Lower leg skin (tissue), 4 donors: ENCODE data around the gene SIGLEC1. TPM values are rescaled to one million over a fixed set of nuclear protein-coding genes. Genes with fewer than 3 reads are reported as not detected.

Source experiments
- DNase-seq, 2 donors: peaks; one replicate each; pipeline ENCODE4 v3.0.0-alpha.2; 2019; ENCODE audit warnings: low spot score in 2 of 2
- H3K4me3 ChIP-seq: fragments of 200-600 bp; sonication (generic); 2 replicates; pipeline ENCODE4 v1.5.1; 2017; ENCODE audit warnings: mild to moderate bottlenecking, low read depth; ENCODE audit not compliant: poor library complexity, severe bottlenecking
- POLR2A ChIP-seq, 2 donors: fragments of 450-650 bp; IDR thresholded peaks; one replicate each; pipeline ENCODE4 v1.6.1; 2016 to 2017; ENCODE audit warnings: antibody characterized with exemption in 2 of 2, mild to moderate bottlenecking in 1 of 2, moderate library complexity in 1 of 2
- WGBS, 2 donors: methylation state at CpG; one replicate each; pipeline ENCODE4 v1.1.5; 2018; 5-methylcytosine and 5-hydroxymethylcytosine counted together
- intact Hi-C: fragments of 100-400 bp; cut with DNase I; formaldehyde crosslinking; loops from one replicate; pipeline ENCODE4 v1.15.0; 2023; ENCODE audit warnings: low total_unique reads
- total RNA-seq, 4 donors: library from RNA; depleted of rRNA; stranded (reverse); fragments of >200 nt; gene quantifications; one replicate each; pipeline ENCODE4 v1.1.0, GENCODE V29; 2016
- TF ChIP-seq, protein P1 (sequence below), 3 donors: fragments of 450-650 bp; IDR thresholded peaks; one replicate each; pipeline ENCODE4 v1.5.1; 2016; ENCODE audit warnings: antibody characterized with exemption in 3 of 3, mild to moderate bottlenecking in 3 of 3, moderate library complexity in 2 of 3

The SIGLEC1 gene
- total RNA-seq, 4 donors from 2014 or later, result 0.42 to 2.9 (median 1.0) TPM

DNA sequence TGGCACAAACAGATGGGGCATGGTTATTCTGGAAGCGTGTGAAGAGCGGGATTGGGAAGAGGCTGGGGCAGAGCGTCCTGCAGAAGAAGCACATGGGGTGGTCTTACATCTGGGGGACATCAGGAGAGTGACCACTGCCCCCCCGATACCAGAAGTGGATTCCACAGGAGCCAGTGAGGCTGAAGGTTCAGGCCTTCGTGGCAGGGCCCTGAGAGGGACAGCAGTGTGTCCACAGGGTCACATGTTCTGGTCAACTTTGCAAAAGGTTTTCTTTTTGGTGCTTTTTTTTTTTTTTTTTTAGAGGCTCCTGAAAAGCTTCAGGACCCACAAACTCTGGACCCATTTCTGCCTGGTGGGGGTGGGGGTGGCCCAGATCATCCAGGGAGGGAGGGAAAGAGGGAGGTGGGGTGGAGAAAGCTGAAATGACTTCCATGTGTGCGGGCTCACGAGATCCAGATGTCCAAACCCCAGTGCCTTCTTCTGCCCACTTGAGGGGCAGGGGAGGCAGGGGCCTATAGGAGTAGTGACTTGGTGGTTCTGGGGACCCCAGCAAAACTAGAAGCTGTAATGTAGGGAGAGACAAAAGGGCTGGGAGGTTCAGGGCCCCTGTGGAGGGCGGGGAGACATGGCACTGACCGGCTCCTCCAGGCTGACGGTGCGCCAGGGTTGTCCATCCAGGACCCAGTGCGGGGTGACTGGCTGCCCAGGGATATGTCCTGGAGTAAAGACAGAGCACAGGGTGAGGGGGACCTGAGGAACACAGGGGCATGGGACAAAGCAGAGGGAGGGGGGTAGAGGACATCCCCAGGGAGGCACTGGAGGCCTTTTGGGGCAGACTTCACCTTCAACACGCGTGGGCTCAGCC, 33.3 kb downstream of the SIGLEC1 start:
- DNase-seq, result no peak
- 55 to 59% methylated on average over 14 of the region's 14 CpGs for WGBS, 2 donors
- intact Hi-C loops, result loop anchor here (10.0 kb wide), 1 partner anchor 406 kb away; no protein-coding TSS in a partner anchor
- H3K4me3 ChIP-seq, result no peak overlapping the region
- no peak for TF ChIP-seq POLR2A (IDR thresholded peaks at IDR 0.05)
- TF ChIP-seq, protein P1, sequence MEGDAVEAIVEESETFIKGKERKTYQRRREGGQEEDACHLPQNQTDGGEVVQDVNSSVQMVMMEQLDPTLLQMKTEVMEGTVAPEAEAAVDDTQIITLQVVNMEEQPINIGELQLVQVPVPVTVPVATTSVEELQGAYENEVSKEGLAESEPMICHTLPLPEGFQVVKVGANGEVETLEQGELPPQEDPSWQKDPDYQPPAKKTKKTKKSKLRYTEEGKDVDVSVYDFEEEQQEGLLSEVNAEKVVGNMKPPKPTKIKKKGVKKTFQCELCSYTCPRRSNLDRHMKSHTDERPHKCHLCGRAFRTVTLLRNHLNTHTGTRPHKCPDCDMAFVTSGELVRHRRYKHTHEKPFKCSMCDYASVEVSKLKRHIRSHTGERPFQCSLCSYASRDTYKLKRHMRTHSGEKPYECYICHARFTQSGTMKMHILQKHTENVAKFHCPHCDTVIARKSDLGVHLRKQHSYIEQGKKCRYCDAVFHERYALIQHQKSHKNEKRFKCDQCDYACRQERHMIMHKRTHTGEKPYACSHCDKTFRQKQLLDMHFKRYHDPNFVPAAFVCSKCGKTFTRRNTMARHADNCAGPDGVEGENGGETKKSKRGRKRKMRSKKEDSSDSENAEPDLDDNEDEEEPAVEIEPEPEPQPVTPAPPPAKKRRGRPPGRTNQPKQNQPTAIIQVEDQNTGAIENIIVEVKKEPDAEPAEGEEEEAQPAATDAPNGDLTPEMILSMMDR (IDR thresholded peaks at IDR 0.05), result no peak

DNA sequence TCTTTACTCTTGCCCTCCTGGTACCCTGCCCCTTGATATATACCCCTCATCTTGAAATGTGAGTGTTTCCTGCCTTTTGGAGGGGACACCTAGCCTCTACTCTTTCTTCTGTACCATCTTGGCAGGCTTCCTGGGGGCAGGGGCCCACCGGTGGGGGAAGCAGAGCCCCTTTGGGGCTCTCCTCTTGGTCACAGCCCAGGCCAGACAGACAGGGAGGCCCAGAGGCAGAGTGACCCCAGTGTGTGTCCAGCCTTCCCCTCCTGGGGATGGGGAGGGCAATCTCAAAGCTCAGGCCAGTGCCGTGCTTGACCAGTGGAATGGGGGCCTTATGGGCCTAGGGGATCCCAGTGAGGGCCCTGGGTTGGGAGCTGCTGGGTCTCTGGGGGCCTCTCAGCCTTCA, 34.2 kb downstream of the SIGLEC1 start:
- intact Hi-C loops, result loop anchor here (10.0 kb wide), 1 partner anchor 407 kb away; no protein-coding TSS in a partner anchor
- H3K4me3 ChIP-seq, result no peak overlapping the region
- TF ChIP-seq POLR2A (IDR thresholded peaks at IDR 0.05), result no peak
- TF ChIP-seq, protein P1 (IDR thresholded peaks at IDR 0.05), result no peak
- 50 to 56% methylated on average over 2 of the region's 2 CpGs for WGBS, 2 donors
- DNase-seq, result no peak

DNA sequence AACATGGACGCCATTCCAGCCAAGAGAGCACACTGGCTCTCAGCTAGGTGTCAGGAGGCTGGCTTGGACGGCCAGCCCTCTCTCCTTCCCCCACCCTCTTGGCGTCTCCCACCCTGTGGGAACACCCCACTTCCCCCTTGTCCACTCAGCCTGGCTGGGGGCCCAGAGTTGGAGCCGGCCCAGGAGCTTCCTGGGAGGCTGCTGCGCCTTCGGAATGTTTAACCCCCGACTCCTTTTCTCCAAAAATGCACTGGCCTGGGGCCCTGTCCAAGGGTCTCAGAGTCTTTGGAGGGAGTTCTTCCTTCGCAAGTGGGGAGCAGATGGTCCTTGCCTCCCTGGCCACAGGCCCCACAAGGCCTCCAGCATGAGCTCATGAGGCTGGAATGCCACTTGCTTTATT, 34.7 kb downstream of the SIGLEC1 start:
- no peak for DNase-seq
- 56 to 67% methylated on average over 8 of the region's 8 CpGs for WGBS, 2 donors
- TF ChIP-seq, protein P1 (IDR thresholded peaks at IDR 0.05), result no peak
- TF ChIP-seq POLR2A (IDR thresholded peaks at IDR 0.05), result no peak
- intact Hi-C loops, result loop anchor here (2.0 to 10.0 kb wide), 2 partner anchors 33 to 407 kb away; no protein-coding TSS in a partner anchor
- no peak overlapping the region for H3K4me3 ChIP-seq

DNA sequence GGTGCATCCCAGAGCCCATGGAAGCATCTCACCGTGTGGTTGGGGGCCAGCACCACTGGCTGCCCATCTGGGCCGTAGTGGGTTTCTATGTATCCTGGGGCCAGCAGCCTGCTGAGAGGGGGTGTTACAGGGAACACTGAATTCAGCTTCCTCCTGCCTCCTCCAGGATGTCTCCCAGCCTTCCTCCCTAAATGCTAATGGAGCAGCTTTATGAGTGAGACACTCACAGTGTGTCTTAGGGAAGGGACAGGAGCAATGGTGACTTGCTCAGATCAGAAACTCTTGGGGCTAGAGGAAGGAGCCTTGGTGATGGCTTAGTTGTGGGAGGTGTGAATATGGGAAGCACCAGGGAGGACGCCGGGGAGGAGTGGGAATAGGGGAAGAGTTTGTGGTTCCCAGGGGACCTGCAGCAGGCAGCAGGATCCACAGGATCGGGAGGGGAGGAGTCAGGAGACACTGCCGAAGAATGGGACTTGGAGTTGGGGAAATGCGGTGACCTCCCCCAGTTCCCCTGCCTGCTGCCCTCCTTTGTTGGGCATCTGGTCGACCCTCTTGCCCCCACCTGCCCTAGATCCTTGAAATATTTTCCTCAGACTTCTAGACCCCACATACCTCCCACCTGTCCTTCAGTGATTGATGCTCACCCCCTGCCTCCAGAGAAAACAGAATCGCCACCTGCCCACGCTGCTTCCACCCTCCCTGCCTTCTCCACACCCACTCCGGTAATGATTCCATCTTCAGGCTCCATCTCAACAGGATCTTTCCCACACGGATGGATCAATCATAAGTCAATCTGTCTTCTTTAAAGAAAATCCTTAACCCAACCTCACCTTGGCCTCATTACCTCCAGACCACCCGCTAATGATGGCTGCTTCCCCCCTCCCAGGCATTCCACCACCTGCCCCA, 37.2 kb downstream of the SIGLEC1 start:
- no peak for DNase-seq
- H3K4me3 ChIP-seq, result no peak overlapping the region
- intact Hi-C loops, result loop anchor here (10.0 kb wide), 1 partner anchor 410 kb away; no protein-coding TSS in a partner anchor
- TF ChIP-seq POLR2A (IDR thresholded peaks at IDR 0.05), result no peak
- TF ChIP-seq, protein P1 (IDR thresholded peaks at IDR 0.05), result no peak
- WGBS, 2 donors, result 36 to 55% methylated on average over 13 of the region's 13 CpGs

- no peak for DNase-seq
- no peak for TF ChIP-seq POLR2A (IDR thresholded peaks at IDR 0.05)
- TF ChIP-seq, protein P1 (IDR thresholded peaks at IDR 0.05), result no peak
- WGBS, 2 donors, result 62 to 83% methylated on average over 10 of the region's 10 CpGs
- no peak overlapping the region for H3K4me3 ChIP-seq
- intact Hi-C loops, result loop anchor here (10.0 kb wide), 1 partner anchor 410 kb away; no protein-coding TSS in a partner anchor
These were observed 38.0 kb downstream of the SIGLEC1 start for GRCh38 chr20:3674447-3674846.
